Astrocyte of the spinal cord (primary cell): ENCODE measurements around the gene CCBE1.

Source experiments
- DNase-seq: peaks from one replicate; pipeline ENCODE4 v3.0.0; 2011; ENCODE audit warnings: low read depth, low spot score
- H3K4me3 ChIP-seq: 2 replicates; pipeline ENCODE4 v1.5.1; 2011; ENCODE audit warnings: low read depth, mild to moderate bottlenecking, low read length, moderate library complexity
- in situ Hi-C: cut with HindIII; loops from 2 replicates; pipeline ENCODE4 v1.10.0; 2017; ENCODE audit warnings: low sequenced_read_pairs
- TF ChIP-seq, protein P1 (sequence below): IDR thresholded peaks from 2 replicates; pipeline ENCODE4 v1.5.1; 2012; ENCODE audit warnings: low read depth, mild to moderate bottlenecking, low read length, inconsistent platforms

CCBE1 gene

DNA sequence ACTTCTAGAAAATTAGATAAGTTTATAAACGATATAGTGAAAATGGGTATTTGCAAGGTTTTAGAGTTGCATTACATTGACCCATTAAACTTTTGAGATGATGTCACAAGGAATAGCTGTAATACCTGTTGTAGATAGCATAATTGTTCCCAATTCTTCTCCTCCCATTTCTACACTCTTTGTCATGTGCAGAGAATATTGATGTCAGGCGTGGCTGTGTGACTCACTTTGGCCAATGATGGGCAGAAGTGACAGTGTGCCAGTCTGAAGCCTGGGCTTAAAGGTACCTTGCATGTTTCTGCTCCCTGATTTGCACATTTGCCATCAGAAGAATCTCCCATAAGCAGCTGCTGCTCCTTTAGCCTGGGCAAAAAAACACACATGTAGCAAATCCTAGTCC, 26.9 kb upstream of the CCBE1 start:
- in situ Hi-C loops: no loop called here
- DNase-seq: no peak
- no peak overlapping the region for H3K4me3 ChIP-seq
- TF ChIP-seq, protein P1, sequence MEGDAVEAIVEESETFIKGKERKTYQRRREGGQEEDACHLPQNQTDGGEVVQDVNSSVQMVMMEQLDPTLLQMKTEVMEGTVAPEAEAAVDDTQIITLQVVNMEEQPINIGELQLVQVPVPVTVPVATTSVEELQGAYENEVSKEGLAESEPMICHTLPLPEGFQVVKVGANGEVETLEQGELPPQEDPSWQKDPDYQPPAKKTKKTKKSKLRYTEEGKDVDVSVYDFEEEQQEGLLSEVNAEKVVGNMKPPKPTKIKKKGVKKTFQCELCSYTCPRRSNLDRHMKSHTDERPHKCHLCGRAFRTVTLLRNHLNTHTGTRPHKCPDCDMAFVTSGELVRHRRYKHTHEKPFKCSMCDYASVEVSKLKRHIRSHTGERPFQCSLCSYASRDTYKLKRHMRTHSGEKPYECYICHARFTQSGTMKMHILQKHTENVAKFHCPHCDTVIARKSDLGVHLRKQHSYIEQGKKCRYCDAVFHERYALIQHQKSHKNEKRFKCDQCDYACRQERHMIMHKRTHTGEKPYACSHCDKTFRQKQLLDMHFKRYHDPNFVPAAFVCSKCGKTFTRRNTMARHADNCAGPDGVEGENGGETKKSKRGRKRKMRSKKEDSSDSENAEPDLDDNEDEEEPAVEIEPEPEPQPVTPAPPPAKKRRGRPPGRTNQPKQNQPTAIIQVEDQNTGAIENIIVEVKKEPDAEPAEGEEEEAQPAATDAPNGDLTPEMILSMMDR: no peak

DNA sequence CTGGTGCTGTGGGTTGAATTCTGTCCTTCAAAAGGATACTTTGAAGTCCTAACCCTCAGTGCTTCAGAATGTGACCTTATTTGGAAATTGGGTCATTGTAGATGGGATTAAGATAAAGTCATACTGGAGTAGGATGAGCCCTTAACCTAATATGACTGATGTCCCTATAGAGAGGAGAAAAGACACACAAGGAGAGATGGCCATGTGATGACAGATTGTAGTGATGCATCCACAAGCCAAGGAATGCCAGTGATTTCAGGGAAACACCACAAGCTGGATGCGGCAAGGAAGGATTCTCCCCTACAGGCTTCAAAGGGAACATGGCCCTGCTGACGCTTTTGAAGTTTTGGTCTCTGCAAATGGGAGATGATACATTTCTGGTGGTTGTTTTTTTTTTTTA, 24.7 kb upstream of the CCBE1 start:
- TF ChIP-seq, protein P1: no peak
- in situ Hi-C loops: no loop called here
- no peak overlapping the region for H3K4me3 ChIP-seq
- DNase-seq: no peak

DNA sequence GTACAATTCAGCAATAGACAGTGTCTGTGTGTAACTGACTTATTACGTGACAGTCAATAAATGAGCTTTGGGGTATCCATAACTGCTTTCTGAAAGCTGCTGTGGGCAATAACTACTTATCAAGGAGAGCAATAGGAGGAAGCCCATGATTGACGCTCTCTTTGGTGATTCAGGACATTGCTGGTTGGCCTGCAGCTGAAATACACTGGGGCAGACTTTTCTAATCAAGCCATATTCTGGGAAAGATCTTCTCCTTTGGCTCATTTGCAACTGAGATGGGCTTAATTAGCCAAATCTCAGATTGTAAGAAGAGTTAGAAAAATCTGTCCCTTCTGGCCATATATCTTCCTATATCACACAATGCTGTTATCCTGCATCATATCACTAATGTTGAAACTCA, 24.0 kb upstream of the CCBE1 start:
- TF ChIP-seq, protein P1: no peak
- DNase-seq: no peak
- in situ Hi-C loops: no loop called here
- no peak overlapping the region for H3K4me3 ChIP-seq

DNA sequence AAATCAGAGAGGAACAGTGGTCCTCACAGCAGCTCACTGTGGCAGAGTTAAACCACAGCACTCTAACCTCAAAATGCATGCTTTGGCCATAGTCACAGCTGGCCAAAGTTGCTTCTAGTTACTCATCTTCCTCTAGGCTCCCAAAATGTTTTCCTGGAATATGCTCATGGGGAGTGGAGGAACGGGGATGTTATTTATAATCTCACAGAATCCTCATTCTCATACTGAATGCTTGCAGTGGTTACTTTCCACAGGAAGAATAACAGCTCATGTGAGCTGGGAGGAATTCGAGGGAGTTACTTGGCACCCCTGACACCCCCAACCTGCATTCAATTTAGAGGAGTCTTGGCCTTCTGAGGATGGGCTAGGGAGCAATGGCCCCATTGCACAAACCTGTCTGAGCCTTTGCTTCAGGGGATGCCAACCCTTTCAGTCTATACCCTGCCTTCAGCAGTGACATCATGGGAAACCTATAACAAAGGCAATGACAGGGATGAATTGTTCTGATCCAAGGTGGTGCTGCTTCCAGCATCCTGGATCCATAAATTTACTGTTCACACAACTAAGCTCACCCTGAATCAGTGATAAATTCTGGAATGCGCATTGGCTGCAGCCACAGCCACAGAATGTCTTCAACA, 22.4 kb upstream of the CCBE1 start:
- no peak overlapping the region for H3K4me3 ChIP-seq
- in situ Hi-C loops: no loop called here
- TF ChIP-seq, protein P1: no peak
- DNase-seq: peak; percentile 89

DNA sequence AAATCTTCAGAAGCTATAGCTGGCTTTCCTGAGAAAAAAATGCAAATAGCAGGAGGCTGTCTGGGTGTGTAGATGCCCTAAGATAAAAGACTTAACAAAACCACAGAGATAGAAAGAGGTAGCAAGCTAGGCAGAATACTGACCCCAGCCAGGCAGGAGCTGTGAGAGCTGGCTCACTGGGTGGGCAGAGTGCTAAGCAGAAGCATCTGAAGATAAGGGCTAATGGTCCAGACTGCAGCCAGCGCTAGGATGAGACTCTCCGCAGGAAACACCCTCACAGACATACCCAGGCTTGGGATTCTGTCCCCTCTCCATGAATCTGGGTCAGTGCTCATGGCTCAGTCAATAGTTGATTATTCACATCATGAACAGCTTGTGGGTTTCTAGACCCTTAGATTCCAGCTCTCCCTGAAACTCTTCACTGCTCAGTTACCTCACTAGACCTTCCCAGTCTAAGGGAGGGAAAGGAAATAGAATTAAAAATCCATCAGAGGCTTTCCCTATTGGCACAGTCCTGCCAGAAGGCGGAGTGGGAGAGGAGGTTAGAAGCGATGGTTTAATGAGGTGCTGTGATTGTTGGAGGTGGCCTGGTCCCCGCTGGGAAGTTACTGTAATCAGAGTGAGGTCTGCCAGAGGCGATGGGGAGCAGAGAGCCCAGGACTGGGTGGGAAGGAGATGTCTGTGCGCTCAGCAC, 21.4 kb upstream of the CCBE1 start:
- no peak overlapping the region for H3K4me3 ChIP-seq
- in situ Hi-C loops: no loop called here
- TF ChIP-seq, protein P1: no peak
- no peak for DNase-seq

DNA sequence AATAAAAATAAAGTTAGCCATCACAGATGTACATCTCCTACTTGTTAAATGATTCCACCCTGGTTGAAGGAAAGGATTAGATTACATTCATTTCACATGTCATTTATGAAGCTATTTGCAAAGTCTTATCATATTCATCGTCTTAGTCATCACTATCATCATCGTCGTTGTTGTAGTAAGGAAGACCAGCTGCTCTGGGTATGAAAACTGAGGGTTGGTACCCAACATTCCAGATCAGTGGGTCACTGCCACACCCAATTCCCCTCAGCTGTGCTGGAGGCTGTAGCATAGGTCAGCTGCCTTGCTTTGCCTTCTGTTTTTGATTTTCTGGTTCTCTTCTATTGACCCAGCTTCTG, 20.9 kb upstream of the CCBE1 start:
- in situ Hi-C loops: no loop called here
- DNase-seq: peak; percentile 89
- TF ChIP-seq, protein P1: no peak
- H3K4me3 ChIP-seq: no peak overlapping the region
